DMS53 treated with DMSO at 0.1 percent for 48 hours (cell line): ENCODE results near the gene C1QTNF8.

ENCODE experiments used
- DNase-seq: peaks from one replicate; lab custom pipeline; 2025; ENCODE audit not compliant: unreplicated experiment; lab: John Stamatoyannopoulos, UW

Gene C1QTNF8

GRCh38 chr16:1109648-1110047 lies 13.6 kb upstream of the C1QTNF8 start:
- DNase-seq, result no peak

GRCh38 chr16:1108299-1109252 lies 12.5 kb upstream of the C1QTNF8 start:
- DNase-seq, result no peak

- no peak for DNase-seq
Observed at GRCh38 chr16:1107731-1108130, 11.7 kb upstream of the C1QTNF8 start.

- DNase-seq, result no peak
Observed at GRCh38 chr16:1107141-1107540, 11.1 kb upstream of the C1QTNF8 start.

GRCh38 chr16:1106659-1107058 lies 10.6 kb upstream of the C1QTNF8 start:
- no peak for DNase-seq

GRCh38 chr16:1105888-1106620 lies 10.0 kb upstream of the C1QTNF8 start:
- peak; percentile 5 for DNase-seq

- no peak for DNase-seq
Observed at GRCh38 chr16:1103636-1103980, 7.6 kb upstream of the C1QTNF8 start.

- DNase-seq, result no peak
Observed at GRCh38 chr16:1102921-1103635, 7.0 kb upstream of the C1QTNF8 start.

- no peak for DNase-seq
Observed at GRCh38 chr16:1102333-1102700, 6.3 kb upstream of the C1QTNF8 start.

- no peak for DNase-seq
Observed at GRCh38 chr16:1101573-1102332, 5.7 kb upstream of the C1QTNF8 start.

GRCh38 chr16:1101133-1101532 lies 5.1 kb upstream of the C1QTNF8 start:
- no peak for DNase-seq

- DNase-seq, result no peak
Observed at GRCh38 chr16:1100084-1100800, 4.2 kb upstream of the C1QTNF8 start.

- DNase-seq, result no peak
Observed at GRCh38 chr16:1099189-1100083, 3.4 kb upstream of the C1QTNF8 start.

GRCh38 chr16:1098266-1098991 lies 2.4 kb upstream of the C1QTNF8 start:
- DNase-seq, result no peak

- no peak for DNase-seq
Observed at GRCh38 chr16:1097800-1098199, 1.8 kb upstream of the C1QTNF8 start.

- DNase-seq, result no peak
Observed at GRCh38 chr16:1097156-1097555, 1.1 kb upstream of the C1QTNF8 start.

- DNase-seq, result no peak
Observed at GRCh38 chr16:1095450-1096168, 435 bp downstream of the C1QTNF8 start.
